ENCODE measurements around the gene SLC17A7.
A peak's percentile ranks its signal among the peaks of the same experiment; 100 is the strongest.

The SLC17A7 gene

GRCh38 chr19:49403404-49404187 is 37.7 kb downstream of the SLC17A7 start:
- DNase-seq: no peak

- no peak for DNase-seq
Observed at GRCh38 chr19:49400029-49400428, 41.3 kb downstream of the SLC17A7 start.

GRCh38 chr19:49398931-49399330 is 42.4 kb downstream of the SLC17A7 start:
- no peak for DNase-seq

- no peak for DNase-seq
Observed at GRCh38 chr19:49398001-49398615, 43.2 kb downstream of the SLC17A7 start.

- DNase-seq: no peak
Observed at GRCh38 chr19:49396738-49397505, 44.4 kb downstream of the SLC17A7 start.

GRCh38 chr19:49395581-49396407 is 45.5 kb downstream of the SLC17A7 start:
- DNase-seq: no peak

GRCh38 chr19:49393881-49394280 is 47.4 kb downstream of the SLC17A7 start:
- no peak for DNase-seq

- DNase-seq: peak; percentile 74
Observed at GRCh38 chr19:49391581-49392399, 49.5 kb downstream of the SLC17A7 start.

GRCh38 chr19:49390929-49391359 is 50.4 kb downstream of the SLC17A7 start:
- DNase-seq: no peak

GRCh38 chr19:49390131-49390928 is 51.0 kb downstream of the SLC17A7 start:
- no peak for DNase-seq

GRCh38 chr19:49389406-49389805 is 51.9 kb downstream of the SLC17A7 start:
- DNase-seq: no peak

- peak; percentile 58 for DNase-seq
Observed at GRCh38 chr19:49387936-49388372, 53.4 kb downstream of the SLC17A7 start, which contains the start of gene KASH5. Gene KASH5 (plus strand): TSS chr19:49388249. CDS start chr19:49390884, 2,635 bp downstream.

- DNase-seq: no peak
Observed at GRCh38 chr19:49383599-49383998, 57.7 kb downstream of the SLC17A7 start.

- no peak for DNase-seq
Observed at GRCh38 chr19:49382639-49383038, 58.7 kb downstream of the SLC17A7 start.

GRCh38 chr19:49380391-49380790 is 60.9 kb downstream of the SLC17A7 start:
- DNase-seq: no peak

All from effector CD4-positive, alpha-beta T cell (primary cell).